Activated B cell treated with CpG ODN at 0.5 μM for 24 hours (primary cell): ENCODE results near the gene LAGE3. TPM values are rescaled to one million over a fixed set of nuclear protein-coding genes. Genes with fewer than 3 reads are reported as not detected.

Experiments
- ATAC-seq: fragments of 200-7000 bp; cut with Tn5 transposase; one replicate; pipeline ENCODE4 v1.10.0; 2021; ENCODE audit warnings: low read depth, mild to moderate bottlenecking, moderate library complexity
- CTCF ChIA-PET: fragments of 350-600 bp; sonication (Branson Sonifier 250); formaldehyde crosslinking; loops from one replicate; lab custom pipeline; 2021; ENCODE audit warnings: antibody characterized with exemption; lab: Charles Lee
- POLR2A ChIA-PET: fragments of 350-600 bp; sonication (Branson Sonifier 250); formaldehyde crosslinking; loops from one replicate; lab custom pipeline; 2021; ENCODE audit warnings: antibody characterized with exemption; lab: Charles Lee
- DNase-seq: peaks from one replicate; pipeline ENCODE4 v3.0.0; 2022
- H3K27ac Mint-ChIP-seq: one replicate; pipeline ENCODE4 v1.8.0; 2020; ENCODE audit warnings: mixed read lengths
- H3K27me3 Mint-ChIP-seq: one replicate; pipeline ENCODE4 v1.8.0; 2021; ENCODE audit warnings: mixed read lengths
- H3K36me3 Mint-ChIP-seq: one replicate; pipeline ENCODE4 v1.8.0; 2021; ENCODE audit warnings: low read depth, mixed read lengths
- H3K4me1 Mint-ChIP-seq: one replicate; pipeline ENCODE4 v1.8.0; 2021; ENCODE audit warnings: mixed read lengths
- H3K4me3 Mint-ChIP-seq: one replicate; pipeline ENCODE4 v1.8.0; 2020; ENCODE audit warnings: mild to moderate bottlenecking, mixed read lengths
- H3K9me3 Mint-ChIP-seq: one replicate; pipeline ENCODE4 v1.8.0; 2020; ENCODE audit warnings: mixed read lengths
- intact Hi-C: fragments of 100-400 bp; cut with micrococcal nuclease; formaldehyde crosslinking; loops from one replicate; pipeline ENCODE4 v1.15.1; 2024
- total RNA-seq: library from RNA; stranded (reverse); gene quantifications from 2 replicates; pipeline ENCODE4 v1.2.3, GENCODE V29; 2022
- TF ChIP-seq, protein P1 (sequence below): fragments of 200-600 bp; IDR thresholded peaks from one replicate; pipeline ENCODE4 v1.8.0; 2022; ENCODE audit warnings: antibody characterized with exemption, mild to moderate bottlenecking

The LAGE3 gene
- total RNA-seq, 1 donor from 2014 or later = 16.6 TPM

- no peaks in the 10 kb centered on the region for H3K9me3 Mint-ChIP-seq
- CTCF ChIA-PET = interaction anchor here (1.4 kb wide), 1 partner anchor 32 kb away, joined by 4 read pairs; the partner anchor contains the start of gene RPL10
- peaks cover 23% of the 10 kb centered on the region for H3K4me1 Mint-ChIP-seq
- intact Hi-C loops = loop anchor here (2.0 kb wide), 1 partner anchor 59 kb away; no protein-coding TSS in a partner anchor
- DNase-seq (no peak), ATAC-seq (no peak)
- TF ChIP-seq, protein P1, sequence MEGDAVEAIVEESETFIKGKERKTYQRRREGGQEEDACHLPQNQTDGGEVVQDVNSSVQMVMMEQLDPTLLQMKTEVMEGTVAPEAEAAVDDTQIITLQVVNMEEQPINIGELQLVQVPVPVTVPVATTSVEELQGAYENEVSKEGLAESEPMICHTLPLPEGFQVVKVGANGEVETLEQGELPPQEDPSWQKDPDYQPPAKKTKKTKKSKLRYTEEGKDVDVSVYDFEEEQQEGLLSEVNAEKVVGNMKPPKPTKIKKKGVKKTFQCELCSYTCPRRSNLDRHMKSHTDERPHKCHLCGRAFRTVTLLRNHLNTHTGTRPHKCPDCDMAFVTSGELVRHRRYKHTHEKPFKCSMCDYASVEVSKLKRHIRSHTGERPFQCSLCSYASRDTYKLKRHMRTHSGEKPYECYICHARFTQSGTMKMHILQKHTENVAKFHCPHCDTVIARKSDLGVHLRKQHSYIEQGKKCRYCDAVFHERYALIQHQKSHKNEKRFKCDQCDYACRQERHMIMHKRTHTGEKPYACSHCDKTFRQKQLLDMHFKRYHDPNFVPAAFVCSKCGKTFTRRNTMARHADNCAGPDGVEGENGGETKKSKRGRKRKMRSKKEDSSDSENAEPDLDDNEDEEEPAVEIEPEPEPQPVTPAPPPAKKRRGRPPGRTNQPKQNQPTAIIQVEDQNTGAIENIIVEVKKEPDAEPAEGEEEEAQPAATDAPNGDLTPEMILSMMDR = no peak
- H3K36me3 Mint-ChIP-seq = peaks cover 18% of the 10 kb centered on the region
- H3K4me3 Mint-ChIP-seq = peak overlapping the region; percentile 81
- POLR2A ChIA-PET = interaction anchor here (0.6 to 2.9 kb wide), 8 partner anchors 11 to 60 kb away, joined by 3 to 20 read pairs (median 6); partner anchors contain the start of genes RPL10 and SLC10A3
- H3K27me3 Mint-ChIP-seq = no peaks in the 10 kb centered on the region
- no peak overlapping the region for H3K27ac Mint-ChIP-seq
These were observed 49.4 kb downstream of the LAGE3 start for GRCh38 chrX:154429711-154430110.

GRCh38 chrX:154428176-154429171, 50.6 kb downstream of the LAGE3 start, which contains the start of gene ATP6AP1:
Gene ATP6AP1, plus strand, starts transcription at chrX:154428677. Its CDS starts 16 bp downstream, at chrX:154428693.
- intact Hi-C loops = loop anchor here (1.0 to 2.0 kb wide), 3 partner anchors 8 to 58 kb away; no protein-coding TSS in a partner anchor
- POLR2A ChIA-PET = interaction anchor here (0.8 to 2.9 kb wide), 11 partner anchors 8 to 99 kb away, joined by 3 to 20 read pairs (median 4); partner anchors contain the start of genes DNASE1L1, RPL10 and SLC10A3
- no peaks in the 10 kb centered on the region for H3K27me3 Mint-ChIP-seq
- no peaks in the 10 kb centered on the region for H3K9me3 Mint-ChIP-seq
- CTCF ChIA-PET = interaction anchor here (1.0 to 1.4 kb wide), 2 partner anchors 9 to 30 kb away, joined by 3 to 4 read pairs; partner anchors contain the start of gene RPL10
- H3K36me3 Mint-ChIP-seq = peaks cover 9% of the 10 kb centered on the region
- TF ChIP-seq, protein P1 = no peak
- DNase-seq (peak; percentile 77), ATAC-seq (peak; percentile 99)
- peaks cover 23% of the 10 kb centered on the region for H3K4me1 Mint-ChIP-seq
- H3K27ac Mint-ChIP-seq = peak within 1 kb of the TSS; percentile 71
- peak within 1 kb of the TSS; percentile 81 for H3K4me3 Mint-ChIP-seq

Other genes with a start within 250 kb of the LAGE3 start
- not detected in 2 replicates for gene OPN1MW3, start 221.7 kb downstream of the LAGE3 start, total RNA-seq
- not detected in 2 replicates for gene TEX28, start 184.2 kb downstream of the LAGE3 start, total RNA-seq
- not detected in 2 replicates for gene TKTL1, start 183.5 kb downstream of the LAGE3 start, total RNA-seq
- gene FLNA, start 104.6 kb downstream of the LAGE3 start, total RNA-seq = 605 and 679 TPM in 2 replicates
- gene EMD, start 100.0 kb downstream of the LAGE3 start, total RNA-seq = 68.4 and 70.2 TPM in 2 replicates
- 5,113 and 5,534 TPM in 2 replicates for gene RPL10, start 80.9 kb downstream of the LAGE3 start, total RNA-seq
- 15.3 and 15.8 TPM in 2 replicates for gene DNASE1L1, start 70.0 kb downstream of the LAGE3 start, total RNA-seq
- gene TAFAZZIN, start 67.7 kb downstream of the LAGE3 start, total RNA-seq = 50.5 and 66.1 TPM in 2 replicates
- 36.6 and 38.8 TPM in 2 replicates for gene ATP6AP1, start 50.6 kb downstream of the LAGE3 start, total RNA-seq
- 112 and 127 TPM in 2 replicates for gene GDI1, start 42.1 kb downstream of the LAGE3 start, total RNA-seq
- gene FAM50A, start 35.1 kb downstream of the LAGE3 start, total RNA-seq = 52.5 and 56.0 TPM in 2 replicates
- gene PLXNA3, start 21.0 kb downstream of the LAGE3 start, total RNA-seq = 58.9 and 69.5 TPM in 2 replicates
- 20.4 and 20.9 TPM in 2 replicates for gene UBL4A, start 7.3 kb upstream of the LAGE3 start, total RNA-seq
- gene SLC10A3, start 11.3 kb upstream of the LAGE3 start, total RNA-seq = 13.4 and 17.1 TPM in 2 replicates
- gene FAM3A, start 37.0 kb upstream of the LAGE3 start, total RNA-seq = 30.0 and 36.1 TPM in 2 replicates
- gene G6PD, start 67.6 kb upstream of the LAGE3 start, total RNA-seq = 77.1 and 84.6 TPM in 2 replicates
- 52.9 and 61.1 TPM in 2 replicates for gene IKBKG, start 68.3 kb upstream of the LAGE3 start, total RNA-seq
- gene CTAG1A, start 105.9 kb upstream of the LAGE3 start, total RNA-seq = not detected in 2 replicates
- not detected in 2 replicates for gene CTAG1B, start 140.0 kb upstream of the LAGE3 start, total RNA-seq
- not detected in 2 replicates for gene CTAG2, start 174.3 kb upstream of the LAGE3 start, total RNA-seq